ENCODE results near the gene ADAMTS4.

Gene ADAMTS4

GRCh38 chr1:161180639-161181038 is 18.2 kb downstream of the ADAMTS4 start:
- TF ChIP-seq CTCF (conservative IDR thresholded peaks at IDR 0.05), result peak; percentile 22
- no peak overlapping the region for H3K27ac ChIP-seq

GRCh38 chr1:161179698-161180097 is 19.2 kb downstream of the ADAMTS4 start:
- TF ChIP-seq CTCF (conservative IDR thresholded peaks at IDR 0.05), result no peak
- H3K27ac ChIP-seq, result peak overlapping the region; percentile 20; the same call in 1 of the 2 replicates

GRCh38 chr1:161177936-161178244 is 21.0 kb downstream of the ADAMTS4 start:
- peak overlapping the region; percentile 74 for H3K27ac ChIP-seq

GRCh38 chr1:161177112-161177935 is 21.5 kb downstream of the ADAMTS4 start, which contains the start of gene B4GALT3:
Gene B4GALT3, minus strand, starts transcription at chr1:161177507. Its CDS starts 1,447 bp downstream, at chr1:161176060.
- H3K27ac ChIP-seq, result peak within 1 kb of the TSS; percentile 74
- TF ChIP-seq CTCF (conservative IDR thresholded peaks at IDR 0.05), result peak; percentile 19

More at GRCh38 chr1:161177936-161178244, 21.0 kb downstream of the ADAMTS4 start:
- no peak; the same call in 1 of the 2 replicates for TF ChIP-seq CTCF (conservative IDR thresholded peaks at IDR 0.05)

- TF ChIP-seq CTCF (conservative IDR thresholded peaks at IDR 0.05), result no peak
- H3K27ac ChIP-seq, result peak overlapping the region; percentile 74
Observed at GRCh38 chr1:161176468-161177111, 22.3 kb downstream of the ADAMTS4 start.

- H3K27ac ChIP-seq, result peak overlapping the region; percentile 74; the same call in 1 of the 2 replicates
- TF ChIP-seq CTCF (conservative IDR thresholded peaks at IDR 0.05), result no peak
Observed at GRCh38 chr1:161175771-161176453, 22.9 kb downstream of the ADAMTS4 start.

- no peak for TF ChIP-seq CTCF (conservative IDR thresholded peaks at IDR 0.05)
- no peak overlapping the region for H3K27ac ChIP-seq
Observed at GRCh38 chr1:161174911-161175310, 23.9 kb downstream of the ADAMTS4 start.
